GM19452 (cell line): ENCODE data around the gene ENOSF1.
"Not testable (repeated sequence)": the region's sequence is repeated elsewhere in the genome, so short reads cannot be mapped to it uniquely, and the experiment has no call there.

Experiments used
- ATAC-seq: cut with Tn5 transposase; IDR thresholded peaks from one replicate; pipeline ENCODE4 v1.9.1; 2021; ENCODE audit not compliant: unreplicated experiment

Gene ENOSF1

DNA sequence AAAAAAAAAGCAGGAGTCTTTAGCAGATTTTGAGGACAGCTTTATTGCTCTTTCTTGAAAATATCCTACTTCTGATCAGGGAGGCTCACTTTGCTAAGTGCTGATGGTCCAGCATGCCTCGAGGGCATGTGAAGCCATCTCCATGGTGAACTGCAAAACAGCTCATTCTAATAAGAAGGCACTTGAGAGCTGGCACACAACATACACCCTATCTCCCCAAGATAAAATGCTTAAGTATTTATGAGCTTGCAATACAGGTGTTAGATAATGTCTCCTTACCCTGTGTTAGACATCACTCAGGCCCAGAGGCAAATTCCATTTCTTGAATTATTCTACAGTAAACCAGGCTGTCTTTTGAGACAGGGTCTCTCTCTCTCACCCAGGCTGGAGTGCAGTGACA, 2.7 kb downstream of the ENOSF1 start:
- ATAC-seq, result no peak

GRCh38 chr18:708096-708495, 4.3 kb downstream of the ENOSF1 start:
- no peak for ATAC-seq

DNA sequence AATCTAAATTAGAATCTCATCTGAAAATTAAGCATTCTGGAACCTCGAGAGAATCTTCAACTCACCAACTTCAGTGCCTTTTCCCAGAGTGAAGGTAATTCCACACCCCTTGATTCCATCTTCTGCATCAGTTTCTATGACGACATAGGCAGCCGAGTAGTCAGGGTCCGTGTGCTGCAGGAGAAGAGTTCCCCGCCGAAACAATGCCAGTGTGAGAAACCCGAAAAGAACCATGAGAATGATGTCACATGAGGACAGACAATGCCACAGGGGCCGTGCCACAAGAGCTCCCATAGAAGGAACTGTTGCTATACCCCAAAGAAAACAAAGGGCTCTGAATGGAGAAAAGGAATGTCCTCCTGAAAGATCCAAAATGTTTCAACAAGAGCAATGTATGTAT, 6.0 kb downstream of the ENOSF1 start:
- ATAC-seq, result no peak

- ATAC-seq, result no peak
Measured at GRCh38 chr18:703213-703967, 9.0 kb downstream of the ENOSF1 start.

DNA sequence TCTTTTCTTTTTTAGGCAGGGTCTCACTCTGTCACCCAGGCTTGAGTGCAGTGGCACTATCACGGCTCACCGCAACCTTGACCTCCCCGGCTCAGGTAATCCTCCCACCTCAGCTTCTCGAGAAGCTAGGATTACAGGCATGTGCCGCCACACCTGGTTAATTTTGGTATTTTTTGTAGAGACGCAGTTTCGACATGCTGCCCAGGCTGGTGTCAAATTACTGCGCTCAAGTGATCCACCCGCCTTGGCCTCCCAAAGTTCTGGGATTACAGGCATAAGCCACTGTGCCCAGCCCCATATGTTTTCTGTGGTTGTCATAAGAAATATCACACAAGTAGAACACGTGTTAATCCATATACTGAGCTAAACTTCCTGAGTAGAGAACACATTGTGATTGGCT, 14.6 kb downstream of the ENOSF1 start:
- ATAC-seq, result no peak

GRCh38 chr18:697012-697411, 15.4 kb downstream of the ENOSF1 start:
- no peak for ATAC-seq

DNA sequence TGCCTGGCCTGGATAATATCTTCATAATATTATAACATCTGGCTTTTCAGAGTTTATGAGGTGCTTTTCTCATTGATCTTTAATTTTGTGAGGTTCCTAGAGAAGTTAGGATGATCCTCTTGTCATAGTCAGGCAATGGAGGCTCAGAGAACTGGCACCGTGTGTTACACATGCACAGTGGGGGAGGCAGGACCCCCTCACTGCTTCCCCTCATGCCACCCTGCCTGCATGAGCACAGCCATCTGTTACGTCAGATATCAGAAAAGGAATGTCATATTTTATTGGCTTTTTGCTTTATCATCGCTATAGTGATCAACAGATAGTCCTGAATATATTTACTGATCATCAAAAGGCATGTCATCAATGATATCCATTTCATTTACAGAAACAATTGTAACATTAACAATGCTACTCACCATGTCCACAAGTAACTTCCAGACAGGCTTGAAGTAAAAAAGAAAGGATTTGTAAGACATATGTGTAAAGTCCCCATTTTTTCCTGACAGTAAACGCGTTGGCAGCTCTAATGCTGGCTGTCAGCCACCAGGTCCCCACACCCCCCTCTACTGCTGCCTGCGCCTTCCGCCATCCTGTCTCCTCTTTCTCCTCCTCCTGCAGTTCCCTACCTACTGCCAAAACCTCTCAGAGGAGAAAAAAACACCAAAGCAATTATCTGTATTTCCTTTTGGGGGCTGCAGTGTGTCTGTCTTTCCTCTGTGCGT, 18.8 kb downstream of the ENOSF1 start:
- ATAC-seq, result no peak

DNA sequence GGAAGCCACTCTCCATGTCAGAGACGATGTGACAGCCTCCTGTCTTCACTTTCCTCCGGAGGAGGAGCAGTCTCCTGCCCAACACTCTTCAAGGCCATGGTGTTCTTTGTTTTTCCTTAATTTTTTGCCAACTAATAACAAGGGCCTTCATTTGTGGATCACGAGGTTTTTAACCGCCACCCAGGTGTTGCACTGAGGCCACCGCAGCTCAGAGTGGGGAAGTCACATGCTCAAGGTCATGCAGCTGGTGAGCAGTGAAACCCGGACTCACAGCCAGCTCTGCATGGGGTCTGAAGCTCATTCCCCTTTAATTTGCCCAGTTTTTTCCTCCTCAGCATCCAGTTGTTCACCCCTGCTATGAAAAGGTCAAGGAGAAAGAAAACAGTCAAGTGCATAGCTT, 19.6 kb downstream of the ENOSF1 start:
- ATAC-seq, result no peak

DNA sequence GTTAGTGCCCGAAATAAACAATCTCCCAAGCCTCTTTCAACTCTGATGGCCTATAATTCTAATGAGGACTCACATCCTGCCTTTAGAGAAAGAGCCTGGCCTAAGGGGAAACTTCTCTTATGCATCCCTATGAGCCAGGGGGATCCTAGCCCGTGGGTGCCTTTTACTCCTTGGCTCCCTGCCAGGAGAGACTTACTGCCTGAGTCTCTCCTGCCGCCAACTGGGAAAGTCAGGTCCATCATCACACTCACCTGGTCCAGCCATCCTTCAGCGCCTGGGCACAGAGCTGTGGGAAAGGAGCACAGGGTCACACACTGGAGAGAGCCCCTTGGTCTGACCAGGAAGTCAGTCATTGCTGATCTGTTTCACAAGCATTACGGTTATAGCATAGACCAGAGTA, 24.1 kb downstream of the ENOSF1 start:
- ATAC-seq, result no peak

GRCh38 chr18:686339-687111, 25.9 kb downstream of the ENOSF1 start:
- ATAC-seq, result no peak

DNA sequence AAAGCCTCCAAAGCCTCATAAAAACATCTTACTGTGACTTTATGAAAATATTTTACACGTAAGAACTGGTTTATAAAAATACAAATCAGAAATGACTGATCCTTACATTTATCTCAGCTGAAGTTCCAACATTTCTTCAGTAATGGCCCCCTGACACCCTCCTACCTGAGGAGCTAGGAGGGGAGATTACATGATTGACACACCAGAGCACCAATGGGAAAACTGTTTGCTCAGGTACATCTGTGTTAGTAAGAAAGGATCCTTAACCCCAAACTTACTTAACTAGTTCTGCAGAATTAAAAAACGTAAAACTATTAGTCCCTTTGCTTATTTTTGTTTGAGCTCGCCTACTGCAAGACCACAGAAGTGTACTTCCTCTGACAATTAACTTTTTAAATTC, 27.0 kb downstream of the ENOSF1 start:
- no peak for ATAC-seq

DNA sequence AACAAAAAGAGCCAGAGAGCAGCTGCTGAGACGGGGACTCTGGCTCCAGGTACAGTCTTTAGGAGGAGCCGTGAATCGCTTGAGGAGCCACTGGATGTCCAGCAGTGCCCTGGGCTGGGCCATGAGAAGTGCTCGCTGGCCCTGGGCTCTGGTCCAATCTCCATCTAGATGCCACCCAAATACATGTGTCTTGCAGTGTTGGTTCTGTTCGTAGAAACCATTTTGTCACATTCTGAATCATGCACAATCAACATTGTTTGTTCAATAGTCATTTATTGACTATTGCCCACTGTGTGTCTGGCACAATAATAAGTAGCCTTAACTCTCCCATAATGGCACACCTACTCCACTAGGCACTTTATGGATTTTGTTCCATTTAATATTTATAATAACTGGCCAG, 28.9 kb downstream of the ENOSF1 start:
- no peak for ATAC-seq

GRCh38 chr18:682833-683232, 29.6 kb downstream of the ENOSF1 start:
- ATAC-seq, result no peak

DNA sequence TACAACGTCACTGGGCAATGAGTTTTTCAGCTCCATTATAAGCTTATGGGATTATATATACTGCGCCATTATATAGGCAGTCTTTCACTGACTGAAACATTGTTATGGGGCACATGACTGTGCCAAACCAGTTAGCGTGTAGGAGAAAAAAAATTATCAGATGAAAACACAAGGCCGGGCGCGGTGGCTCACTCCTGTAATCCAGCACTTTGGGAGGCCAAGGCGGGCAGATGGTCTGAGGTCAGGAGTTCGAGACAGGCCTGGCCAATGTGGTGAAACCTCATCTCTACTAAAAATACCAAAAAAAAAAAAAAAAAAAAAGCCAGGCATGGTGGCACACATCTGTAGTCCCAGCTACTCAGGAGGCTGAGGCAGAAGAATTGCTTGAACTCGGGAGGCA, 30.0 kb downstream of the ENOSF1 start:
- ATAC-seq, result not testable (repeated sequence)

- no peak for ATAC-seq
Measured at GRCh38 chr18:681985-682384, 30.4 kb downstream of the ENOSF1 start.

- ATAC-seq, result no peak
Measured at GRCh38 chr18:680392-680791, 32.0 kb downstream of the ENOSF1 start.

DNA sequence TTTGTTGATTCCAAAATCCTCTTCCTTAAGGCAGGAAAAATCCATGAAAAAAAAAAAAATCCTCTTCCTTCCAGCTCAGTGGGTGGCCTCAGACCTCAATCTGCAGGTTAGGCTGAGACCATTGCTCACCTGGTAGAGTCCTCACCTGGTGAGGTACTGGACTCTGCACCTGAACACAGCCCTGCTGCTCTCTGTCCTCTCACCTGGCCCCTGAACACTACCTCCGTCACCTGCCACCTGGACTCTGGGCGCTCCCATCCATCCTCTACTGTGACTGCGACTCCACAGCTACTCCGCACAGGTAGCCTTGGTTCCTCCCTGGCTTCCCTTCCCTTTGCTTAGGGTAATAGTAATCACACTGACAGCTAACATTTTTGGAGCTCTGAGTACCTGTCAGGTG, 32.9 kb downstream of the ENOSF1 start:
- no peak for ATAC-seq

DNA sequence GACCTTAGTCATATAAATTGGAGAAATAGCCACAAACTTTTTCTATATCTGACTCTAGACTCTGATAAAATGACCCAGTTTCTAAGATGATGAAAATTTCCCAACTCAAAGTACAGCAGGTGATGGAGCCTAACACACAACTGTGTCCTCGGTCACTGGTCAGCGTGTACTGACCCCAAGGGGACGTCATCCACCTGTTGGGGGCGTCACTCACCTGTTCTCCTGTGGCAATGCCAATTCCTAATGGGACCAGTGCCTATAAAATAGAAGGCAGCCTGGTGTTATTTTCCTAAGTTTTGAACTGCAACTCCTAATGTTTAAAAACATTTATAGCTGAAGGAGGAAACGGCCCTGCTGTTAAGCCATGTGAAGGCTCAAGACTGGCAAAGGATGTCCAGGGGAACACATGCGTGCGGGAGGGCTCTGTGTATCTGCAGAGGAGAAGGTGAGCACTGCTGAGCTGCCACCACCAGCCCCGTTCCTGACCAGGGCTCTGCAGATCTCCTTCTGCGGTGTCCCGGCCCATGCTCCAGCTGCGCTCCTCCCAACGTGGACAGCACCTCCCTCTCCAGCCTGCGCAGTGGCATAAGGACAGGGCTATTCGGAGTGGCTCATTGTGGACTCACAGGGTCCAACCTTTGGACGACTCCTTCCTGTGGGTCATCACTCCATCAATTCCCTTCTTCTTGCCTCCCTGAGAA, 33.8 kb downstream of the ENOSF1 start:
- no peak for ATAC-seq

GRCh38 chr18:677951-678381, 34.5 kb downstream of the ENOSF1 start:
- no peak for ATAC-seq

- ATAC-seq, result peak; percentile 44
Measured at GRCh38 chr18:677145-677544, 35.3 kb downstream of the ENOSF1 start.

DNA sequence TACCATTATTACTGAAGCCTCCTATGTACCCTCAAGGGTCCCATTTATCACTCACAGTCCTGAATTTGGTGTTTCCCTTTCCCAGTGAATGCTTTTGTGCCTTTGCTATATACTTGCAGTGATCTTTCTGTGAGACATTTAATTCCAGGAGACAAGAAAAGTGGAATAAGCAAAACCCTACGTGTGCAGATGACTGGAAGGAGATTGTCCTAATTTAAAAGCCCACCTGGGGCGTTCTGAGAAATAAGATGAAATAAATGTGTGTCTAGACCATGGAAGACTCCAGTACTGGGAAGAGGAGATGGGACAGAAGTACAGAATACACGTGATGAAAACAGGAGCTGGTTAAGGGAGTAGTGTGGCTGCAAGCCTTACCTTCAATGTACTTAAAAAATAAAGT, 35.7 kb downstream of the ENOSF1 start:
- no peak for ATAC-seq
